Measurements from ENCODE around the gene NOL8. TPM values are rescaled to one million over a fixed set of nuclear protein-coding genes. Genes with fewer than 3 reads are reported as not detected.

The NOL8 gene
- total RNA-seq: 20.2 and 25.8 TPM in 2 replicates

GRCh38 chr9:92325269-92325990 lies at the start of gene NOL8, which contains the start of gene CENPP:
NOL8 (minus strand) TSS chr9:92325350; CDS start chr9:92324161, 1,189 bp downstream.
CENPP (plus strand) TSS chr9:92325953.

GRCh38 chr9:92293452-92294296 lies 31.5 kb downstream of the NOL8 start, which contains the start of gene IARS1:
IARS1 (minus strand) TSS chr9:92293697; CDS start chr9:92289419, 4,278 bp downstream.

Other genes starting within 250 kb of the NOL8 start
- gene SPTLC1, start 209.9 kb downstream of the NOL8 start, total RNA-seq: 130 and 141 TPM in 2 replicates
- 344 and 547 TPM in 2 replicates for gene IARS1, start 31.7 kb downstream of the NOL8 start, total RNA-seq
- gene CENPP, start 603 bp upstream of the NOL8 start, total RNA-seq: 0.85 and 1.4 TPM in 2 replicates
- gene OGN, start 79.2 kb upstream of the NOL8 start, total RNA-seq: not detected in 2 replicates
- gene OMD, start 99.1 kb upstream of the NOL8 start, total RNA-seq: not detected in 2 replicates
- under 0.01 TPM in 1 of 2 replicates, not detected in the other for gene ASPN, start 157.2 kb upstream of the NOL8 start, total RNA-seq
- 1.1 and 1.4 TPM in 2 replicates for gene ECM2, start 210.6 kb upstream of the NOL8 start, total RNA-seq

Data from tracheal epithelial cell (primary cell).